HCT116 (cell line): Measurements from ENCODE around the gene ZNF853.

ENCODE experiments used
- CEBPB ChIP-seq: IDR thresholded peaks from 2 replicates; pipeline ENCODE4 v1.6.1; 2012; ENCODE audit warnings: low read depth
- EZH2 ChIP-seq: fragments of 200-600 bp; sonication (generic); IDR thresholded peaks from 2 replicates; pipeline ENCODE4 v1.6.1; 2017; ENCODE audit warnings: antibody characterized with exemption, mixed run types
- JUND ChIP-seq: IDR thresholded peaks from 2 replicates; pipeline ENCODE4 v1.6.1; 2012
- POLR2A ChIP-seq: IDR thresholded peaks from 2 replicates; pipeline ENCODE4 v1.7.0; 2011; ENCODE audit warnings: borderline replicate concordance; ENCODE audit not compliant: insufficient read depth, insufficient read length; ENCODE audit errors: extremely low read depth
- POLR2AphosphoS5 ChIP-seq: IDR thresholded peaks from 2 replicates; pipeline ENCODE4 v1.6.1; 2011; ENCODE audit warnings: mild to moderate bottlenecking, low read depth, low read length, moderate library complexity
- SRF ChIP-seq: IDR thresholded peaks from 2 replicates; pipeline ENCODE4 v1.6.1; 2012; ENCODE audit warnings: low read depth
- YY1 ChIP-seq: IDR thresholded peaks from 2 replicates; pipeline ENCODE4 v1.6.1; 2011; ENCODE audit warnings: low read length, low read depth, moderate library complexity, mild to moderate bottlenecking; ENCODE audit not compliant: insufficient replicate concordance; ENCODE audit errors: extremely low read depth
- TF ChIP-seq, protein P1 (sequence below), 3 experiments: fragments of 200-600 bp in 1 of 3; sonication (generic) in 1 of 3; IDR thresholded peaks in 2 of 3; conservative IDR thresholded peaks in 1 of 3; 2 replicates each; pipeline ENCODE4 v1.5.1; 2012 to 2017; ENCODE audit warnings: low read depth in 2 of 3, low read length in 2 of 3, antibody characterized with exemption in 1 of 3, borderline replicate concordance in 1 of 3, control low read depth in 1 of 3, mild to moderate bottlenecking in 1 of 3, mixed read lengths in 1 of 3, mixed run types in 1 of 3, moderate library complexity in 1 of 3; ENCODE audit not compliant: insufficient read depth in 1 of 3
- TF ChIP-seq, protein P2 (sequence below): IDR thresholded peaks from 2 replicates; pipeline ENCODE4 v1.6.1; 2012; ENCODE audit warnings: low read depth

DNA sequence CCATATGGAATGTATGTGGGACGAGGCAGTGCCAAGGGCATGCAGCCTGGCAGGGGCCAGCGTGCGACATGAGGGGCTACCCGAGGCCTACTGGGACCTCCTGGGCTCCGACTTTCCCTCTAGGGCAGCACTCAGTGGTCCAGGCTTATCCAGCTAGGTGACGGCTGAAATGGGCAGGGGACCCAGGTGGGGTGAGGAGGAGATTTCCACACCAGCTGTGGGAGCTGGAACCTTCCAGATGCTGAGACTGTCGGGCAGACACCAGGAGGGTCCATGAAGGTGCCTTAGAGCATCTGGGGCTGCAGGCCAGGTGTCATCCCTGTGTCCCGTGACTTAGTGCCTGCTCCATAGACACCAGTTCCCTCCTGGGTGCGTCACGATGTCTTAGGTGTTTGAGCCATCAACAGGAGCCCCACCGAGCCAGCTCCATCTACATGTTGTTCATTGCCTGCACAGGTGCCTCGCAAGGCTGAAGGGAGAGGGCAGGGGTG lies 35.2 kb downstream of the ZNF853 start:
- TF ChIP-seq, protein P1, sequence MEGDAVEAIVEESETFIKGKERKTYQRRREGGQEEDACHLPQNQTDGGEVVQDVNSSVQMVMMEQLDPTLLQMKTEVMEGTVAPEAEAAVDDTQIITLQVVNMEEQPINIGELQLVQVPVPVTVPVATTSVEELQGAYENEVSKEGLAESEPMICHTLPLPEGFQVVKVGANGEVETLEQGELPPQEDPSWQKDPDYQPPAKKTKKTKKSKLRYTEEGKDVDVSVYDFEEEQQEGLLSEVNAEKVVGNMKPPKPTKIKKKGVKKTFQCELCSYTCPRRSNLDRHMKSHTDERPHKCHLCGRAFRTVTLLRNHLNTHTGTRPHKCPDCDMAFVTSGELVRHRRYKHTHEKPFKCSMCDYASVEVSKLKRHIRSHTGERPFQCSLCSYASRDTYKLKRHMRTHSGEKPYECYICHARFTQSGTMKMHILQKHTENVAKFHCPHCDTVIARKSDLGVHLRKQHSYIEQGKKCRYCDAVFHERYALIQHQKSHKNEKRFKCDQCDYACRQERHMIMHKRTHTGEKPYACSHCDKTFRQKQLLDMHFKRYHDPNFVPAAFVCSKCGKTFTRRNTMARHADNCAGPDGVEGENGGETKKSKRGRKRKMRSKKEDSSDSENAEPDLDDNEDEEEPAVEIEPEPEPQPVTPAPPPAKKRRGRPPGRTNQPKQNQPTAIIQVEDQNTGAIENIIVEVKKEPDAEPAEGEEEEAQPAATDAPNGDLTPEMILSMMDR (IDR thresholded peaks at IDR 0.05 in 2 of 3, conservative IDR thresholded peaks at IDR 0.05 in 1 of 3; ENCODE audit: borderline replicate concordance in 1 of 3, insufficient read depth in 1 of 3, low read depth in 2 of 3, low read length in 2 of 3), result no peak
- no peak for TF ChIP-seq EZH2
- no peak for TF ChIP-seq POLR2A
- no peak for TF ChIP-seq POLR2AphosphoS5
- TF ChIP-seq YY1, result no peak
- no peak for TF ChIP-seq CEBPB
- no peak for TF ChIP-seq JUND
- TF ChIP-seq, protein P2, sequence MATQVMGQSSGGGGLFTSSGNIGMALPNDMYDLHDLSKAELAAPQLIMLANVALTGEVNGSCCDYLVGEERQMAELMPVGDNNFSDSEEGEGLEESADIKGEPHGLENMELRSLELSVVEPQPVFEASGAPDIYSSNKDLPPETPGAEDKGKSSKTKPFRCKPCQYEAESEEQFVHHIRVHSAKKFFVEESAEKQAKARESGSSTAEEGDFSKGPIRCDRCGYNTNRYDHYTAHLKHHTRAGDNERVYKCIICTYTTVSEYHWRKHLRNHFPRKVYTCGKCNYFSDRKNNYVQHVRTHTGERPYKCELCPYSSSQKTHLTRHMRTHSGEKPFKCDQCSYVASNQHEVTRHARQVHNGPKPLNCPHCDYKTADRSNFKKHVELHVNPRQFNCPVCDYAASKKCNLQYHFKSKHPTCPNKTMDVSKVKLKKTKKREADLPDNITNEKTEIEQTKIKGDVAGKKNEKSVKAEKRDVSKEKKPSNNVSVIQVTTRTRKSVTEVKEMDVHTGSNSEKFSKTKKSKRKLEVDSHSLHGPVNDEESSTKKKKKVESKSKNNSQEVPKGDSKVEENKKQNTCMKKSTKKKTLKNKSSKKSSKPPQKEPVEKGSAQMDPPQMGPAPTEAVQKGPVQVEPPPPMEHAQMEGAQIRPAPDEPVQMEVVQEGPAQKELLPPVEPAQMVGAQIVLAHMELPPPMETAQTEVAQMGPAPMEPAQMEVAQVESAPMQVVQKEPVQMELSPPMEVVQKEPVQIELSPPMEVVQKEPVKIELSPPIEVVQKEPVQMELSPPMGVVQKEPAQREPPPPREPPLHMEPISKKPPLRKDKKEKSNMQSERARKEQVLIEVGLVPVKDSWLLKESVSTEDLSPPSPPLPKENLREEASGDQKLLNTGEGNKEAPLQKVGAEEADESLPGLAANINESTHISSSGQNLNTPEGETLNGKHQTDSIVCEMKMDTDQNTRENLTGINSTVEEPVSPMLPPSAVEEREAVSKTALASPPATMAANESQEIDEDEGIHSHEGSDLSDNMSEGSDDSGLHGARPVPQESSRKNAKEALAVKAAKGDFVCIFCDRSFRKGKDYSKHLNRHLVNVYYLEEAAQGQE, result no peak
- TF ChIP-seq SRF, result no peak
